ENCODE results near the gene JARID2. TPM values are rescaled to one million over a fixed set of nuclear protein-coding genes. Genes with fewer than 3 reads are reported as not detected.

JARID2 gene
- total and polyA plus RNA-seq, 2 of the 8 experiments (the other 6 are each of a cell fraction or from before 2014, with no cell fraction given) = 60.1 to 239 TPM

DNA sequence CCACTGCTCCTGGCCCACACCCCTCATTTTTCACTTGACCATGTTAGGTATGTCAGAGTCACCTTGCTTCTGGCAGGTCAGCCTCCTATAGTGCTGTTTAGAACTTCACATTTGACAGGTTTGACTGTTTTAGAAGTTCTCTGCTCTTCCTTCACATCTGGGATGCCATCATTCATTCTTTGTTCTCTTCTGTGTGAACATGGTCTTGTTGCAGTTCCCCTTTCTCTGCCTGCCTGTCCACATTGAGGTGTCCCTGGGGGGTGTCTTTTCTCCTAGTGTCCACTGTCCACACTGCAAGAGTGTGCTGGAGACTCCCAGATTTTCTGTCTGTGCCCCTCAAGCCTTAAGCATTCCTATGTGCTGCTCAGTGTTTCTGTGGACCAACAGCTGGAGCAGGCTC lies 89.5 kb downstream of the JARID2 start (continued):
- TF ChIP-seq, protein P1, sequence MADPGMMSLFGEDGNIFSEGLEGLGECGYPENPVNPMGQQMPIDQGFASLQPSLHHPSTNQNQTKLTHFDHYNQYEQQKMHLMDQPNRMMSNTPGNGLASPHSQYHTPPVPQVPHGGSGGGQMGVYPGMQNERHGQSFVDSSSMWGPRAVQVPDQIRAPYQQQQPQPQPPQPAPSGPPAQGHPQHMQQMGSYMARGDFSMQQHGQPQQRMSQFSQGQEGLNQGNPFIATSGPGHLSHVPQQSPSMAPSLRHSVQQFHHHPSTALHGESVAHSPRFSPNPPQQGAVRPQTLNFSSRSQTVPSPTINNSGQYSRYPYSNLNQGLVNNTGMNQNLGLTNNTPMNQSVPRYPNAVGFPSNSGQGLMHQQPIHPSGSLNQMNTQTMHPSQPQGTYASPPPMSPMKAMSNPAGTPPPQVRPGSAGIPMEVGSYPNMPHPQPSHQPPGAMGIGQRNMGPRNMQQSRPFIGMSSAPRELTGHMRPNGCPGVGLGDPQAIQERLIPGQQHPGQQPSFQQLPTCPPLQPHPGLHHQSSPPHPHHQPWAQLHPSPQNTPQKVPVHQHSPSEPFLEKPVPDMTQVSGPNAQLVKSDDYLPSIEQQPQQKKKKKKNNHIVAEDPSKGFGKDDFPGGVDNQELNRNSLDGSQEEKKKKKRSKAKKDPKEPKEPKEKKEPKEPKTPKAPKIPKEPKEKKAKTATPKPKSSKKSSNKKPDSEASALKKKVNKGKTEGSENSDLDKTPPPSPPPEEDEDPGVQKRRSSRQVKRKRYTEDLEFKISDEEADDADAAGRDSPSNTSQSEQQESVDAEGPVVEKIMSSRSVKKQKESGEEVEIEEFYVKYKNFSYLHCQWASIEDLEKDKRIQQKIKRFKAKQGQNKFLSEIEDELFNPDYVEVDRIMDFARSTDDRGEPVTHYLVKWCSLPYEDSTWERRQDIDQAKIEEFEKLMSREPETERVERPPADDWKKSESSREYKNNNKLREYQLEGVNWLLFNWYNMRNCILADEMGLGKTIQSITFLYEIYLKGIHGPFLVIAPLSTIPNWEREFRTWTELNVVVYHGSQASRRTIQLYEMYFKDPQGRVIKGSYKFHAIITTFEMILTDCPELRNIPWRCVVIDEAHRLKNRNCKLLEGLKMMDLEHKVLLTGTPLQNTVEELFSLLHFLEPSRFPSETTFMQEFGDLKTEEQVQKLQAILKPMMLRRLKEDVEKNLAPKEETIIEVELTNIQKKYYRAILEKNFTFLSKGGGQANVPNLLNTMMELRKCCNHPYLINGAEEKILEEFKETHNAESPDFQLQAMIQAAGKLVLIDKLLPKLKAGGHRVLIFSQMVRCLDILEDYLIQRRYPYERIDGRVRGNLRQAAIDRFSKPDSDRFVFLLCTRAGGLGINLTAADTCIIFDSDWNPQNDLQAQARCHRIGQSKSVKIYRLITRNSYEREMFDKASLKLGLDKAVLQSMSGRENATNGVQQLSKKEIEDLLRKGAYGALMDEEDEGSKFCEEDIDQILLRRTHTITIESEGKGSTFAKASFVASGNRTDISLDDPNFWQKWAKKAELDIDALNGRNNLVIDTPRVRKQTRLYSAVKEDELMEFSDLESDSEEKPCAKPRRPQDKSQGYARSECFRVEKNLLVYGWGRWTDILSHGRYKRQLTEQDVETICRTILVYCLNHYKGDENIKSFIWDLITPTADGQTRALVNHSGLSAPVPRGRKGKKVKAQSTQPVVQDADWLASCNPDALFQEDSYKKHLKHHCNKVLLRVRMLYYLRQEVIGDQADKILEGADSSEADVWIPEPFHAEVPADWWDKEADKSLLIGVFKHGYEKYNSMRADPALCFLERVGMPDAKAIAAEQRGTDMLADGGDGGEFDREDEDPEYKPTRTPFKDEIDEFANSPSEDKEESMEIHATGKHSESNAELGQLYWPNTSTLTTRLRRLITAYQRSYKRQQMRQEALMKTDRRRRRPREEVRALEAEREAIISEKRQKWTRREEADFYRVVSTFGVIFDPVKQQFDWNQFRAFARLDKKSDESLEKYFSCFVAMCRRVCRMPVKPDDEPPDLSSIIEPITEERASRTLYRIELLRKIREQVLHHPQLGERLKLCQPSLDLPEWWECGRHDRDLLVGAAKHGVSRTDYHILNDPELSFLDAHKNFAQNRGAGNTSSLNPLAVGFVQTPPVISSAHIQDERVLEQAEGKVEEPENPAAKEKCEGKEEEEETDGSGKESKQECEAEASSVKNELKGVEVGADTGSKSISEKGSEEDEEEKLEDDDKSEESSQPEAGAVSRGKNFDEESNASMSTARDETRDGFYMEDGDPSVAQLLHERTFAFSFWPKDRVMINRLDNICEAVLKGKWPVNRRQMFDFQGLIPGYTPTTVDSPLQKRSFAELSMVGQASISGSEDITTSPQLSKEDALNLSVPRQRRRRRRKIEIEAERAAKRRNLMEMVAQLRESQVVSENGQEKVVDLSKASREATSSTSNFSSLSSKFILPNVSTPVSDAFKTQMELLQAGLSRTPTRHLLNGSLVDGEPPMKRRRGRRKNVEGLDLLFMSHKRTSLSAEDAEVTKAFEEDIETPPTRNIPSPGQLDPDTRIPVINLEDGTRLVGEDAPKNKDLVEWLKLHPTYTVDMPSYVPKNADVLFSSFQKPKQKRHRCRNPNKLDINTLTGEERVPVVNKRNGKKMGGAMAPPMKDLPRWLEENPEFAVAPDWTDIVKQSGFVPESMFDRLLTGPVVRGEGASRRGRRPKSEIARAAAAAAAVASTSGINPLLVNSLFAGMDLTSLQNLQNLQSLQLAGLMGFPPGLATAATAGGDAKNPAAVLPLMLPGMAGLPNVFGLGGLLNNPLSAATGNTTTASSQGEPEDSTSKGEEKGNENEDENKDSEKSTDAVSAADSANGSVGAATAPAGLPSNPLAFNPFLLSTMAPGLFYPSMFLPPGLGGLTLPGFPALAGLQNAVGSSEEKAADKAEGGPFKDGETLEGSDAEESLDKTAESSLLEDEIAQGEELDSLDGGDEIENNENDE (IDR thresholded peaks at IDR 0.05; ENCODE audit: insufficient replicate concordance, low read length) = no peak
- TF ChIP-seq TEAD4 (IDR thresholded peaks at IDR 0.05; ENCODE audit: low read depth, low read length) = no peak
- TF ChIP-seq POLR2A (IDR thresholded peaks at IDR 0.05; ENCODE audit: control extremely low read depth in 1 of 2, low read depth in 2 of 2, low read length in 2 of 2) = no peak
- TF ChIP-seq CHD2 (IDR thresholded peaks at IDR 0.05; ENCODE audit: low read length) = no peak
- TF ChIP-seq POLR2AphosphoS5 (IDR thresholded peaks at IDR 0.05; ENCODE audit: low read depth, low read length) = no peak; the same call in 1 of the 2 replicates
- no peak for TF ChIP-seq SP1 (IDR thresholded peaks at IDR 0.05; ENCODE audit: low read depth, low read length)
- TF ChIP-seq KDM1A (IDR thresholded peaks at IDR 0.05; ENCODE audit: borderline replicate concordance, low read length) = no peak
- TF ChIP-seq SUZ12 (IDR thresholded peaks at IDR 0.05; ENCODE audit: low read length) = no peak
- TF ChIP-seq, protein P2, sequence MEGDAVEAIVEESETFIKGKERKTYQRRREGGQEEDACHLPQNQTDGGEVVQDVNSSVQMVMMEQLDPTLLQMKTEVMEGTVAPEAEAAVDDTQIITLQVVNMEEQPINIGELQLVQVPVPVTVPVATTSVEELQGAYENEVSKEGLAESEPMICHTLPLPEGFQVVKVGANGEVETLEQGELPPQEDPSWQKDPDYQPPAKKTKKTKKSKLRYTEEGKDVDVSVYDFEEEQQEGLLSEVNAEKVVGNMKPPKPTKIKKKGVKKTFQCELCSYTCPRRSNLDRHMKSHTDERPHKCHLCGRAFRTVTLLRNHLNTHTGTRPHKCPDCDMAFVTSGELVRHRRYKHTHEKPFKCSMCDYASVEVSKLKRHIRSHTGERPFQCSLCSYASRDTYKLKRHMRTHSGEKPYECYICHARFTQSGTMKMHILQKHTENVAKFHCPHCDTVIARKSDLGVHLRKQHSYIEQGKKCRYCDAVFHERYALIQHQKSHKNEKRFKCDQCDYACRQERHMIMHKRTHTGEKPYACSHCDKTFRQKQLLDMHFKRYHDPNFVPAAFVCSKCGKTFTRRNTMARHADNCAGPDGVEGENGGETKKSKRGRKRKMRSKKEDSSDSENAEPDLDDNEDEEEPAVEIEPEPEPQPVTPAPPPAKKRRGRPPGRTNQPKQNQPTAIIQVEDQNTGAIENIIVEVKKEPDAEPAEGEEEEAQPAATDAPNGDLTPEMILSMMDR (IDR thresholded peaks at IDR 0.05; ENCODE audit: control extremely low read depth in 1 of 3, insufficient read depth in 1 of 3, low read depth in 1 of 3, low read length in 3 of 3) = no peak
